HG03460 (cell line): ENCODE data around the gene MCUB.
A peak's percentile ranks its signal among the peaks of the same experiment; 100 is the strongest.

ENCODE experiments used
- ATAC-seq: cut with Tn5 transposase; IDR thresholded peaks from one replicate; pipeline ENCODE4 v1.9.1; 2021; ENCODE audit not compliant: unreplicated experiment

MCUB gene

DNA sequence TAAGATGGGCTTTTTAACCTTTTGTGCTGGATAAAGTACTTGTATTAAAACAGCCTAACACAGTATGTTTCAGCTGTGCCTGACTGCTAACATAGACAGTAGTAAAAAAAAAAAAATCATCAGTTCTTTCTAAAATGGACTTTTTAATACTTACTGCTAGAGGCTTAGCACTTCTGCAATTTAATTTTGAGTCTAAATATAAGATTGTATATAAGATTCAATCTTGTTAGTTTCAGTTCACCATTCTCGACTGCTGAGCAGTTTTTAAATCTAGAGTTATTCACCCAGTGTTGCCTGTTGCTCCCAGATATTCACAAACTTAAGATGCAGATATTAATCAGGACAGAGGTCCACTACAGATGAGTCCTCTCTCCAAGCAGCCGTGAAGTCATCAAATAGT lies 163.1 kb downstream of the MCUB start:
- no peak for ATAC-seq

DNA sequence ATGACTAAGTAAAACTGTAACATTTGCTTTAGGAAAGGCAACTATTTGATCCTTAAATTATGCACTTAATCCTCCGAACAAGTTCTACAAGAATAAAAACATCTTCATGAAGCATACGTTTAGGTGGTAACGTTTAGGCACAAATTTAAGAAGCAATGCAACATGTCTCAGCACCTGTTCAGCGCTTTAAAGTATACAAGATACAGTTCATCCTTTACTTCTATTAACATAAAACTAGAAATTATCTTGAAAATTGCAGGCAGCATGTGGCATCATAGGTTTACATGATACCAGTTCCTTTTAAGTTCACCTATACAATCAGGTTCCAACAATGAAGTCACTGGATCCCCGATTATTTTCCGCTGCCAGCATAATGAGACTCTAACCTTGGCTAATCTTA lies 168.3 kb downstream of the MCUB start:
- ATAC-seq: no peak

DNA sequence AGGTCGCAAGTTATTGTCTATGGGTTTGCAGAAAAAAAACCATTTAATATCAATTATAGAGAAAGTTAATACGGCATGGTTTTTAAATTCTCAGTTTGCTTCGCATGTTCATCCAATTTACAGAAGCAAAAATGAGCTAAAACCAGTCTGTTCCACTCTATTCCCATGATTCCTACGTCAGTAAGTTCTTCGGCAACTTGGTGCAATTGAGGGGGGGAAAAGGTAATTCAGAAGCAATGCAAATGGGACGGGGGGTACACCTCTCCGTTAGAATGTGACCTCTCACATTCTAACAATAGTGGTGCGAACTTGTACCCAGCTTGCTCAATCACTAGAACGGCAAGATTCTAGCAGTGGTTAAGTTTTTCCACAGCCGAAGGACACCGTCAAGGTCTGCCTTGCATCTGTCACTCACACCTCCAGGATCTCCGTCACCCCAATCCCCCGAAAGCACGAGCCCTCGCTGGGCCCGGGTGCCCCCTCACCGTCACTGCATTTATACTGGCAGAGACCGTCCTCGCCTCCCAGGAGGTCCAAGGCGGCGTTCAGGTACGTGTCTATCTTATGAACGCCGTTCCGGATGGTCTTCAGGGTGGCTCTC lies 169.2 kb downstream of the MCUB start:
- ATAC-seq: peak; percentile 21

DNA sequence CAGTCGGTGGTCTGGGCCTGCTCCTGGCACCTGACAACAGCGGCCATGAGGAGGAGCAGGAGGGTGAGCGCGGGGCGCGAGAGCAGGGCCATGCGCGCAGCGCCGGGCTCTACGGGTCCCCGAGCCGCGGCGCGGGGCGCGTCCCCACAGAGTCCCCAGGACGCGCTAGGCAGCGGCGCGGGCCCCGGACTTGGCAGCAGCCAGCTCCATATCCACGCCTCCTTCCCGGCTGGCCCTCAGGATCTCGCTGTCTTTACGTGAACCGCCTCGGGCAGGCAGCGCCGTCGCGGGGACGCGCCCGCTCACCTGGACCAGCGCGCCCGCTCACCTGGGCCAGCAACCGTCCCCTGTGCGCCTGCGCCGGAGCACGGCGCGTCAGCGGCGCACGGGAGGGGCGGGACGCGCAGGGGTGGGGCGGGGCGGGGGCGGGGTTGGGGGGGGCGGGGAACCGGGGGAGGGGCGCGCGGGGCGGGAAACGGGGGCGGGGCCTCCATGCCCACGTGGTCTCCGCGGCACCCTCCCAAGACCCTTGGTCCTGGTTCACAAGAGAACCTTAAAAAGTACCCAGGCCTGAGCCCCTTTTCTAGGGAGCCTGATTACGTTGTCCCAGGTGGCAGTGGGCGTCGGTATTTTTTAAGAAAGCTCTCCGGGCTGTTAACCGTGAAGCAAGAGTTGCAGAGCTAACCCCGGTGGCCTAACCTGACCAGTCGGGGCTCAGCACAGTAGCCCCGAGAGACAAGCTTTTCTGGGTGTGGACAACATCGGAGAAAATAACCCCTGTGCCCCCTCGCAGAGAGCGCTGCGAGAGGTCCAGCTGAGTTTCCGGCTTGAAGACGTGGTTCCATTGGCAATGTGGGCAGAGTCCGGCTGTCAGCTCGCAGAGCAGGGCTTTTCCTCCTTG lies 169.9 kb downstream of the MCUB start, which contains the start of gene PLA2G12A:
Gene PLA2G12A, minus strand, starts transcription at position 353 of the 901 bp plus-strand sequence. Its CDS starts 261 bp downstream, at position 92.
- ATAC-seq: peak; percentile 89

DNA sequence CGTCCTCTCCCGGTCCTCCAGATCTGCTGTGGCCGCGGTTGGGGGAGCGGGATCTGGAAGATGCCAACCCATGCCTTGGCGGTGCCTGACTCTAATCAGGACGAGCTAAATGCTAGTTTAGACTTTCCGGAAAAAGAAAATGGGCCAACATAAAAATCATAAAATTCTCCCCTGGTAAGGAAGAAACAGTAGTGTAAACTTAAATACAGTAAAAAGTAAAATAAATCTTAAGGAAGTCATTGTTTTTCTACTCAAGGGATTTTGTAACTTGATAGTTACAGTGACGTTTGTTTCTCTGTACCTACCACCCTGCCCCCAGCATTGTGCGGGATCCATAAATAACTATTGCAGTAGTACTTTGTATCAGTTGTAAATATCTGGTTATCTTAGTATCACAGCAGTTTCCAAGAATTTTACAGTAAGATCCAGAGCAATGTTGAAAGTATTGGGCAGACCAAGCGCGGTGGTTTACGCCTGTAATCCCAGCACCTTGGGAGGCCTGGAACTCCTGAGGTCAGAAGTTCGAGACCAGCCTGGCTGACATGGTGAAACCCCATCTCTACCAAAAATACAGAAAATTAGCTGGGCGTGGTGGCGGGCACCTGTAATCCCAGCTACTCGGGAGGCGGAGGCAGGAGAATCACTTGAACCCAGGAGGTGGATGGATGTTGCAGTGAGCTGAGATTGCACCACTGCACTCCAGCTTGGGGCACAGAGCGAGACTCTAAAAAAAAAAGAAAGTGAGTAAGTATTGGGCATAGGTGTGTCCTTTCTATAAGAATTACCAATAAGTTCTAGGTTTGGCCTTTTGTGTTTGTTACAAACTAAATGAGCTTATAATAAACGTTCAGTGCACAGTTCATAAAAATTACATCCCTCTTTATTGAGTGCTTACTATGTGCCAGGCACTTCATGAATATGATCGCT lies 170.8 kb downstream of the MCUB start:
- no peak for ATAC-seq

DNA sequence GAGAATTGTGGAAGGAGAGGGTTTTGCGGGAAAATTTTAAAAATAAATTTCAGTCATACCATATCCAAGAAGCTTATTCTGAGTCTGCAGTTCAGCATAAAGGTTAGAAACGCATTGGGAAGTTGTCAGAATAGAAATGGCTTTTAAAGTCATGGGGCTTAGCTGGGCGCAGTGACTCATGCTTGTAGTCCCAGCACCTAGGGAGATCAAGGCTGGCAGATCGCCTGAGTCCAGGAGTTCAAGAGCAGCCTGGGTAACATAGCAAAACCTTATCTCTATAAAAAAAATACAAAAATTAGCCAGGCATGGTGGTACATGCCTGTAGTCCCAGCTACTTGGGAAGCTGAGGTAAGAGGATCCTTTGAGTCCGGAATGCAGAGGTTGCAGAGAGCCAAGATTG lies 173.7 kb downstream of the MCUB start:
- no peak for ATAC-seq

DNA sequence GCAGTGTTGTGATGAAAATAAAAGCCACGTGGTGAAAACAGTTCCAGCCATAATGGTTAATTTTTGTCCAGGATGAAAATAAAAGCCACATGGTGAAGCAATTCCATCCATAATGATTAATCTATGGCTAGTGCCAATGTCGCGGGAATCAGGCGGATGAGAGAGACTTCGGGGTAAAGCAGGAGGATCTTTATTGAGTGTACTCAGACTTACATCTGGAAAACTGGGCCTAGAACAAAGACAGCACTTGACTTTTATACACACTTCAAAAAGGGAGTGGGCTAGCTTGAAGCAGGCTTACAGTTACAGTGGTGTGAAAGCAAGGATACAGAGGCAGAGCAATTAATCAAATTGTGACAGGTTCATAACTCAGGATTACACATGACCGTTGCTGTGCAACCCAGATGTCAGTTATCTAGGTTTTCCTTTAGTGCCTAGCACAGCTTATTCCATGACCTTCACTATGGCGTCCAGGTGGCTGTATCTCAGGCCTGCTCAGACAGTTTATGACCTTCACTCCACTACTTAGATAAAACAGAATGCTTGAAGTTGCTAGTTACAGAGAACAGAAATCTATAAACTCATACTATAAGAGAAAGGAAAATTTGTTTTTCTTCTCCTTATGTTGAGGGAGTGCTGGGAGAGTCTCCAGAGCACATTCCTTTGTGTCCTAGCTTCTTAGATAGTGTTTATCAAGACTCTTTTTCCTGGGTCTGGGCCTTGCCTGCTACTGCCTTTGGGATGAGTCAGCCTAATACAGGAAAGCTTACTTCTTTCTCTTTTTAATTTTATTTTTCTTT lies 175.7 kb downstream of the MCUB start:
- no peak for ATAC-seq
